GM12873 (cell line): ENCODE results near the gene ABCG1.

ENCODE experiments used
- CTCF ChIP-seq: IDR thresholded peaks from 2 replicates; pipeline ENCODE4 v1.5.1; 2012; ENCODE audit warnings: low read depth, mild to moderate bottlenecking, moderate library complexity, low read length, control low read depth; ENCODE audit not compliant: insufficient read depth; ENCODE audit errors: missing control alignments

ABCG1 gene

GRCh38 chr21:42279341-42279871 lies 60.5 kb downstream of the ABCG1 start:
- TF ChIP-seq CTCF, result no peak

- no peak for TF ChIP-seq CTCF
Observed at GRCh38 chr21:42279888-42280287, 60.9 kb downstream of the ABCG1 start.

- TF ChIP-seq CTCF, result no peak
Observed at GRCh38 chr21:42280356-42281180, 61.6 kb downstream of the ABCG1 start.

- no peak for TF ChIP-seq CTCF
Observed at GRCh38 chr21:42281181-42281680, 62.3 kb downstream of the ABCG1 start.

- no peak for TF ChIP-seq CTCF
Observed at GRCh38 chr21:42282021-42282420, 63.1 kb downstream of the ABCG1 start.

- no peak for TF ChIP-seq CTCF
Observed at GRCh38 chr21:42282715-42283114, 63.8 kb downstream of the ABCG1 start.

GRCh38 chr21:42285569-42286245 lies 66.8 kb downstream of the ABCG1 start:
- TF ChIP-seq CTCF, result no peak
